Endodermal cell (in vitro differentiated cells): Measurements from ENCODE around the gene LCAT. TPM values are rescaled to one million over a fixed set of nuclear protein-coding genes. Genes with fewer than 3 reads are reported as not detected.

Experiments used
- DNase-seq: peaks from one replicate; pipeline ENCODE4 v3.0.0-alpha.2; 2017
- H3K27ac ChIP-seq: 2 replicates; pipeline ENCODE4 v1.5.1; 2013; ENCODE audit warnings: mild to moderate bottlenecking, low read depth, low read length, moderate library complexity
- H3K27me3 ChIP-seq: 2 replicates; pipeline ENCODE4 v1.6.1; 2013; ENCODE audit warnings: mild to moderate bottlenecking, low read length, moderate library complexity; ENCODE audit not compliant: insufficient read depth, control insufficient read depth, poor library complexity, severe bottlenecking
- H3K36me3 ChIP-seq: 2 replicates; pipeline ENCODE4 v1.7.0; 2013; ENCODE audit warnings: mild to moderate bottlenecking, low read length, moderate library complexity; ENCODE audit not compliant: control insufficient read depth, insufficient read depth
- H3K4me1 ChIP-seq: one replicate; pipeline ENCODE4 v1.7.0; 2013; ENCODE audit warnings: low read length; ENCODE audit not compliant: control insufficient read depth, insufficient read depth
- H3K4me3 ChIP-seq: 2 replicates; pipeline ENCODE4 v1.5.1; 2013; ENCODE audit warnings: mild to moderate bottlenecking, low read length, moderate library complexity
- H3K9ac ChIP-seq: 2 replicates; pipeline ENCODE4 v1.6.1; 2013; ENCODE audit warnings: mild to moderate bottlenecking, low read length, moderate library complexity; ENCODE audit not compliant: poor library complexity, severe bottlenecking; ENCODE audit errors: extremely low read depth
- H3K9me3 ChIP-seq: 2 replicates; pipeline ENCODE4 v1.6.1; 2013; ENCODE audit warnings: mild to moderate bottlenecking, low read length, moderate library complexity; ENCODE audit not compliant: control insufficient read depth
- H3K27ac Mint-ChIP-seq: 2 replicates; pipeline ENCODE4 v1.8.0; 2020; ENCODE audit warnings: mixed read lengths
- H3K27me3 Mint-ChIP-seq: 2 replicates; pipeline ENCODE4 v1.8.0; 2021; ENCODE audit warnings: mild to moderate bottlenecking, mixed read lengths; ENCODE audit not compliant: insufficient read depth
- H3K36me3 Mint-ChIP-seq: 2 replicates; pipeline ENCODE4 v1.8.0; 2020; ENCODE audit warnings: low read depth, mixed read lengths
- H3K4me1 Mint-ChIP-seq: 2 replicates; pipeline ENCODE4 v1.8.0; 2020; ENCODE audit warnings: mixed read lengths
- H3K4me3 Mint-ChIP-seq: 2 replicates; pipeline ENCODE4 v1.8.0; 2020; ENCODE audit warnings: mild to moderate bottlenecking, moderate library complexity, mixed read lengths
- H3K9me3 Mint-ChIP-seq: 2 replicates; pipeline ENCODE4 v1.8.0; 2020; ENCODE audit warnings: mild to moderate bottlenecking, mixed read lengths
- WGBS, 2 experiments: methylation state at CpG; one replicate each; pipeline versions ENCODE4 v1.1.5 to v1.1.7; 2013; ENCODE audit warnings: missing lambda C conversion rate in 2 of 2, mixed read lengths in 1 of 2; ENCODE audit not compliant: insufficient coverage in 1 of 2, insufficient read length in 1 of 2; 5-methylcytosine and 5-hydroxymethylcytosine counted together
- total RNA-seq, 2 donors: library from RNA; stranded (reverse); fragmentation: NEBNext Ultra II Directional in 1 of 2; extraction: Animal tissue kit (Norgen Biotek cat#: 25700) in 1 of 2; gene quantifications; 2 replicates in 1 of 2; 3 replicates in 1 of 2; pipeline ENCODE4 v1.2.1, GENCODE V29; 2021
- TF ChIP-seq, protein P1 (sequence below): fragments of 200-600 bp; sonication (generic); conservative IDR thresholded peaks from 2 replicates; pipeline ENCODE4 v1.5.0; 2021; ENCODE audit warnings: antibody characterized with exemption, mild to moderate bottlenecking

LCAT gene
- total RNA-seq, 2 donors from 2014 or later: 8.4 to 14.3 TPM

DNA sequence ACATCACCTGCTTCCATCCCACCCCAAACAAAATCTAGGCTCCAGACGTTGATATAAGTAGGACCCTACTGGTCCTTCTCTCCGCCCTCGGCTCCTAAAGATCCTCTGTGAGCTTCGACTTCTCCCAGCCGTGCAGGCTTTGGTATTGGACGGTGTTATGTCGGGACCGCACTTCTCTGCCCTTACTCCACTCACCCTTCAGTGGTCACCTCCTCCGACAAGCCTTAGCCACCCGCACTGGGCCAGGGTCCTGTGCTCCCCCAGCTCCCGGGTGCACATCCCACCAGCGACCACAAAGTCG lies 8.9 kb downstream of the LCAT start:
- peak overlapping the region; percentile 93 for H3K4me3 ChIP-seq
- H3K27ac ChIP-seq: no peak overlapping the region
- H3K9me3 Mint-ChIP-seq: no peaks in the 10 kb centered on the region
- 13 to 15% methylated on average over 11 to 13 of the region's 13 CpGs for WGBS, 2 experiments
- peak overlapping the region; percentile 44 for H3K9ac ChIP-seq
- H3K4me1 Mint-ChIP-seq: peaks cover 24% of the 10 kb centered on the region
- no peaks in the 10 kb centered on the region for H3K27me3 ChIP-seq
- peak overlapping the region; percentile 79 for H3K27ac Mint-ChIP-seq
- DNase-seq: no peak
- H3K36me3 ChIP-seq: peaks cover under 1% of the 10 kb centered on the region
- H3K9me3 ChIP-seq: no peaks in the 10 kb centered on the region
- TF ChIP-seq, protein P1, sequence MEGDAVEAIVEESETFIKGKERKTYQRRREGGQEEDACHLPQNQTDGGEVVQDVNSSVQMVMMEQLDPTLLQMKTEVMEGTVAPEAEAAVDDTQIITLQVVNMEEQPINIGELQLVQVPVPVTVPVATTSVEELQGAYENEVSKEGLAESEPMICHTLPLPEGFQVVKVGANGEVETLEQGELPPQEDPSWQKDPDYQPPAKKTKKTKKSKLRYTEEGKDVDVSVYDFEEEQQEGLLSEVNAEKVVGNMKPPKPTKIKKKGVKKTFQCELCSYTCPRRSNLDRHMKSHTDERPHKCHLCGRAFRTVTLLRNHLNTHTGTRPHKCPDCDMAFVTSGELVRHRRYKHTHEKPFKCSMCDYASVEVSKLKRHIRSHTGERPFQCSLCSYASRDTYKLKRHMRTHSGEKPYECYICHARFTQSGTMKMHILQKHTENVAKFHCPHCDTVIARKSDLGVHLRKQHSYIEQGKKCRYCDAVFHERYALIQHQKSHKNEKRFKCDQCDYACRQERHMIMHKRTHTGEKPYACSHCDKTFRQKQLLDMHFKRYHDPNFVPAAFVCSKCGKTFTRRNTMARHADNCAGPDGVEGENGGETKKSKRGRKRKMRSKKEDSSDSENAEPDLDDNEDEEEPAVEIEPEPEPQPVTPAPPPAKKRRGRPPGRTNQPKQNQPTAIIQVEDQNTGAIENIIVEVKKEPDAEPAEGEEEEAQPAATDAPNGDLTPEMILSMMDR: no peak
- peaks cover 12% of the 10 kb centered on the region for H3K36me3 Mint-ChIP-seq
- no peaks in the 10 kb centered on the region for H3K27me3 Mint-ChIP-seq
- H3K4me1 ChIP-seq: no peaks in the 10 kb centered on the region
- peak overlapping the region; percentile 100 for H3K4me3 Mint-ChIP-seq

DNA sequence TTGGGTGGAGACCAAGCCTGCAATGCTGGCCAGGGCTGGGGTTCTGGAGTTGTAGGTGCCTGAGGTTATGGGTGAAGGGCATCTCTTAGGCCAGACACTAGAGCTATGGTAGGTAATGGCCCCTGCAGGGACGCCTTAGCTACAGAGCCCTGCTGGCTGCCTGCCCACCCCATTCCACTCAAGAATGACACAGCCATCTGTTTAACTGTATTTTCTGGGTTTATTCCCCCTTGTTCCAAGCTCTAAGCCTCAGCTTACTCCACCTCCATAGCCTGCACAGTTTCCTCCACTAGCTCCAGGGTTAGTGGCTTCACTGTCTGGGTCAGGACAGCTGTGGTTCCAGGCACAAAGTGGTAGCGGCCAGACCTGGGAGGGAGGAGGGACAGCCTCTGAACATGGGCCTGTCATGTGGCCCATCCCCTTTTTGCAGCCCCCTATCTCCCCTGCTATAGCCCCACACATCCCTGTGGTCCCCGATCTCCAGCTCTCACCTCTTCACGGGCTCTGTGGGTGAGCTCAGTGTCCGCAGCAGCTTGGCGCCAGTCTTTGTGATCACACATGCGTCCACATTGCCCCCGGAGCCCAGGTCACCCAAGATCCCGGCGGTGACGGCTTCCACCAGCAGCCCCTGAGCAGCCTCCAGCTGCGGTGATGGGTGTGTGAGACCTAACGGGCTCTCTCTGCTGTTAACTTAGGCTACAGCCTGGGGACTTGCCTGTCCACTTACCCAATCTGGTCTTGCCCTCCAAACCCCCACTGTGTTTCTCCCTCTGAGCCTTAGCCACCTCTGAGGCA lies 9.4 kb downstream of the LCAT start:
- WGBS, 2 experiments: 68 to 85% methylated on average over 5 to 13 of the region's 13 CpGs
- Histone ChIP-seq H3K4me3 (peak overlapping the region; percentile 93), H3K27me3 (no peaks in the 10 kb centered on the region), H3K4me1 (no peaks in the 10 kb centered on the region), H3K27ac (no peak overlapping the region), H3K9ac (peak overlapping the region; percentile 44), H3K9me3 (no peaks in the 10 kb centered on the region), H3K36me3 (peaks cover 6% of the 10 kb centered on the region)
- TF ChIP-seq, protein P1: no peak
- no peak for DNase-seq
- no peaks in the 10 kb centered on the region for H3K9me3 Mint-ChIP-seq
- H3K36me3 Mint-ChIP-seq: peaks cover 15% of the 10 kb centered on the region
- no peaks in the 10 kb centered on the region for H3K27me3 Mint-ChIP-seq
- H3K4me1 Mint-ChIP-seq: peaks cover 24% of the 10 kb centered on the region
- H3K4me3 Mint-ChIP-seq: peak overlapping the region; percentile 100
- H3K27ac Mint-ChIP-seq: no peak overlapping the region

DNA sequence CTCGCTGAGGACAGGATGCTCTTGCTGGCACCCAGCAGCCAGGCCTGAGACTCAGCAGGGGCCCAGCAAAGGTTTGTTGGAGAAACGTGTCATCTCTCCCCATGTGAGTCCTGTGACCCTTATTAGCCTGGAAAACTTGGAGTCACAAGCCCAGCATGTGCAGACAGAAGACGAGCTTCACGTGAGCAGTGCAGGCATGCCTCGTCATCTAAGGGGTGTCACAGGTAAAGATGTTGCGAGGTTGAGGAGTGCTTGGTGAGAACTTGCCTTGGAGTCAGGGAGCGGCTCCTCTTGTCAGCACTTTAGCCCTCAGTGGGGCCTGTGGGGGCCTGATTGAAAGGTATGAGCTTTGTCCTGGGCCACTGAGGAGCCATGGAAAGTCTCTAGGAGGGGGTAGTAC lies 10.1 kb downstream of the LCAT start:
- Mint-ChIP-seq H3K9me3 (no peaks in the 10 kb centered on the region), H3K36me3 (peaks cover 16% of the 10 kb centered on the region), H3K27me3 (no peaks in the 10 kb centered on the region), H3K4me1 (peaks cover 24% of the 10 kb centered on the region), H3K27ac (no peak overlapping the region), H3K4me3 (no peak overlapping the region)
- H3K4me3 ChIP-seq: no peak overlapping the region
- no peaks in the 10 kb centered on the region for H3K4me1 ChIP-seq
- H3K36me3 ChIP-seq: peaks cover 13% of the 10 kb centered on the region
- no peak overlapping the region for H3K27ac ChIP-seq
- TF ChIP-seq, protein P1: no peak
- no peaks in the 10 kb centered on the region for H3K27me3 ChIP-seq
- 90 to 91% methylated on average over 7 of the region's 7 CpGs for WGBS, 2 experiments
- no peak overlapping the region for H3K9ac ChIP-seq
- no peaks in the 10 kb centered on the region for H3K9me3 ChIP-seq
- no peak for DNase-seq
